ENCODE results near the gene AP1AR.

DNA sequence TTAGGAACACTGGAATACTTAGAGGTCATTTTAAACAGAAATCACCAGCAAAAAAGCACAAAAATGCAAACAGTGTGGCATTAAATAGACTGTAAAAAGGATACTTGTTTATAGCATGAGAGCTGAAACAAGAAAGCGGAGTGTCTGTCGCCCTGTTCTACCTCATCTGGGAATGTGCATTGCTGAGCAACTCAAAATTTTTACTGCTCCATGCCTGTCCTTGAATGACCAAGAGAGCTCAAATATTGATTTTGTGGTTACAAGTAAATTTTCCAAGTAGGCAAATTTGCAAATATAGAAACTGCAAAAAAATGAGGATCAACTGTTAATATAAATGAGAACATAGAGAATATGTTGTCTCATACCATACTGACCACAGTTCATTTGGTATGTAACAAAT lies 25.5 kb downstream of the AP1AR start:
- no peak for TF ChIP-seq POLR2A (IDR thresholded peaks at IDR 0.05)
- TF ChIP-seq, protein P1, sequence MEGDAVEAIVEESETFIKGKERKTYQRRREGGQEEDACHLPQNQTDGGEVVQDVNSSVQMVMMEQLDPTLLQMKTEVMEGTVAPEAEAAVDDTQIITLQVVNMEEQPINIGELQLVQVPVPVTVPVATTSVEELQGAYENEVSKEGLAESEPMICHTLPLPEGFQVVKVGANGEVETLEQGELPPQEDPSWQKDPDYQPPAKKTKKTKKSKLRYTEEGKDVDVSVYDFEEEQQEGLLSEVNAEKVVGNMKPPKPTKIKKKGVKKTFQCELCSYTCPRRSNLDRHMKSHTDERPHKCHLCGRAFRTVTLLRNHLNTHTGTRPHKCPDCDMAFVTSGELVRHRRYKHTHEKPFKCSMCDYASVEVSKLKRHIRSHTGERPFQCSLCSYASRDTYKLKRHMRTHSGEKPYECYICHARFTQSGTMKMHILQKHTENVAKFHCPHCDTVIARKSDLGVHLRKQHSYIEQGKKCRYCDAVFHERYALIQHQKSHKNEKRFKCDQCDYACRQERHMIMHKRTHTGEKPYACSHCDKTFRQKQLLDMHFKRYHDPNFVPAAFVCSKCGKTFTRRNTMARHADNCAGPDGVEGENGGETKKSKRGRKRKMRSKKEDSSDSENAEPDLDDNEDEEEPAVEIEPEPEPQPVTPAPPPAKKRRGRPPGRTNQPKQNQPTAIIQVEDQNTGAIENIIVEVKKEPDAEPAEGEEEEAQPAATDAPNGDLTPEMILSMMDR (IDR thresholded peaks at IDR 0.05): no peak
